ENCODE results near the gene BSX. TPM values are rescaled to one million over a fixed set of nuclear protein-coding genes. Genes with fewer than 3 reads are reported as not detected.

Gene BSX
- not detected in 2 replicates for total RNA-seq

DNA sequence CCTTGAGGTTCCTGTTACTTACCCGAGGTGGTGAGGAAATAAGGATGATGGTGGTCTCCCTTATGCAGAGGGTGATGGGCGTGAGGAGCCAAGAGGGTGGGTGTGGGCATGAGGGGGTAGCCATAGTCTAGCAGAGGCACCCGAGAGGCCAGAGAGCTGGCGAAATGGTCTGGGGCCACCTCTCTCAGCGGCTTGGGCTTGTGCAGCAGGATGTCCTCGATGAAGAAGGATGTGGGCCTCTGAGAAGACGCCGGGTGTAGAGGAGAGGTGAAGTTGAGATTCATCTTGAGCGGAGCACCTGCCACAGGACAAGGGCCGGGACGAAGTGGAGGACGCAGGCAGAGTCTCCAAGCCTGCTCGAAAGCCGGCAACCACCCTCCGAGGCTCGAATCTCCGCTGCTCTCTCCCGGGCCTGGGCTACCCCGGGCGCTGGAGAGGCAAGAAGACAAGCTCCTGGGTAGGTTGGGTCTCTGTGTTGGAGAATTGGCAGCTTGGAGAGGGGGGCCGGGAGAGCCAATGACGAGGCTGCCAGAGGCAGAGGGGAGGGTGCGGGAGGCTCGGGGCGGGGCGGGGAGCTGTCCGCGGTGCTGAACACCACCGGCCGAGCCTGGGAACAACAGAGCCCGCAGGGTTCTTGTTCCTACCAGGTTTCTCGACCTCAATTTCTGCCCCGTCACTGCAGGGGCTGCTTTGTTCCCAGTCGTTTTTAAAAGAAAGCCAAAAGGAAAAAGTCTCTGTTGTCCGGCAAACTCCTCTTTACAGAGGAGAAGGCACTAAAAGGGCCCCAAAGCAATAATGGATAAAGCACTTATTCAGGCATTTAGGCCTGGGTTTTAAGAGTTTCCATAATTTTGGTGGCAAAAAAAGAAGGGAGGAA lies at the start of gene BSX:
Gene BSX, minus strand, starts transcription at position 447 of the 877 bp plus-strand sequence. Its CDS starts 163 bp downstream, at position 284.
- no peaks in the 10 kb centered on the region for H3K9me3 Mint-ChIP-seq
- intact Hi-C loops (cut with micrococcal nuclease), result loop anchor here (2.0 to 10.0 kb wide), 4 partner anchors 73 to 1883 kb away; partner anchors contain the start of genes CLMP, JHY and ROBO3
- DNase-seq (ENCODE audit: low spot score), result peak; percentile 40
- H3K4me3 Mint-ChIP-seq (ENCODE audit: low read depth), result no peak within 1 kb of the TSS
- H3K36me3 Mint-ChIP-seq (ENCODE audit: low read depth), result peaks cover 4% of the 10 kb centered on the region
- peaks cover 89% of the 10 kb centered on the region for H3K27me3 Mint-ChIP-seq (ENCODE audit: low read depth)
- peaks cover 10% of the 10 kb centered on the region for H3K4me1 Mint-ChIP-seq (ENCODE audit: low read depth)
- no peak within 1 kb of the TSS for H3K27ac Mint-ChIP-seq

DNA sequence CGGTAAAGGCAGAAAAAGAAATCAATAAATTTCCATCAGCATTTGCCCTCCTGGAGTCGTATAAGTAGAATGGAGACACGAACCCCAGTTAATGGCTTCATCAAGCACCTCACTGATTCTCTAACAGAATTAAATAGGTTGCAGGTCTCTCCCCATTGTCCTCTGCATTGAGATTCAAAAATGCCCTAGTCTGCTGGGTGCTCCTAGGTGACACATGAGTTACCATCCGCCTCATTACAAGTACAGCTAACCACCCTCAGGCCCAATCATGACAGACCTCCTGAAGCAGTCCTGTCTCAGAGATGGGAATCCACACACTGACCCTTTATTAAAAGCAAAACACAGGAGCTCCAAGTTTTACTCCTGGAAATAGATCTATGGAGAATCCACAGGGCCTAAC lies 48.9 kb upstream of the BSX start:
- H3K27ac Mint-ChIP-seq, result no peak overlapping the region

DNA sequence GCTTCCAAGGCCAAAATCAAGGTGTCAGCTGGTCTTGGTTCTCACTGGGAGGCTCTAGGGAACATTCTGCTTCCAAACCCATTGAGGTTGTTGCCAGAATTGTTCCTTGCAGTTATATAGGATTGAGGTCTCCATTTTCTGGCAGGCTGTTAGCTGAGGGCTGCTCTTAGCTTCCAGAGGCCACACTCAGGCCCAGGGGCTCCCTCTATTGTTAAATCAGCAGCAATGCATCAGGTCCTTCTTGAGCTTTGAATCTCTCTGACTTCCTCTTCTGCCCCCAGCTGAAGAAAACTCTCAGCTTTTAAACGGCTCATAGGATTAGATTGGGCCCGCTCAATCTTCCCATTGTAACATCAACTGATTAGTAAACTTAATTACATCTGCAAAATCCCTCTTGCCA lies 39.3 kb upstream of the BSX start:
- H3K27ac Mint-ChIP-seq, result no peak overlapping the region
- no peaks in the 10 kb centered on the region for H3K9me3 Mint-ChIP-seq
- intact Hi-C loops (cut with micrococcal nuclease), result loop anchor here (5.0 to 10.0 kb wide), 2 partner anchors 226 to 439 kb away; no protein-coding TSS in a partner anchor
- no peak for DNase-seq (ENCODE audit: low spot score)
- peaks cover 7% of the 10 kb centered on the region for H3K4me1 Mint-ChIP-seq (ENCODE audit: low read depth)
- no peak overlapping the region for H3K4me3 Mint-ChIP-seq (ENCODE audit: low read depth)
- no peaks in the 10 kb centered on the region for H3K36me3 Mint-ChIP-seq (ENCODE audit: low read depth)
- H3K27me3 Mint-ChIP-seq (ENCODE audit: low read depth), result peaks cover 16% of the 10 kb centered on the region

More for the DNA sequence above, 48.9 kb upstream of the BSX start:
- no peaks in the 10 kb centered on the region for H3K9me3 Mint-ChIP-seq
- DNase-seq (ENCODE audit: low spot score), result no peak
- peaks cover 10% of the 10 kb centered on the region for H3K27me3 Mint-ChIP-seq (ENCODE audit: low read depth)
- H3K4me3 Mint-ChIP-seq (ENCODE audit: low read depth), result no peak overlapping the region
- H3K4me1 Mint-ChIP-seq (ENCODE audit: low read depth), result no peaks in the 10 kb centered on the region
- H3K36me3 Mint-ChIP-seq (ENCODE audit: low read depth), result no peaks in the 10 kb centered on the region
- intact Hi-C loops (cut with micrococcal nuclease), result no loop called here

DNA sequence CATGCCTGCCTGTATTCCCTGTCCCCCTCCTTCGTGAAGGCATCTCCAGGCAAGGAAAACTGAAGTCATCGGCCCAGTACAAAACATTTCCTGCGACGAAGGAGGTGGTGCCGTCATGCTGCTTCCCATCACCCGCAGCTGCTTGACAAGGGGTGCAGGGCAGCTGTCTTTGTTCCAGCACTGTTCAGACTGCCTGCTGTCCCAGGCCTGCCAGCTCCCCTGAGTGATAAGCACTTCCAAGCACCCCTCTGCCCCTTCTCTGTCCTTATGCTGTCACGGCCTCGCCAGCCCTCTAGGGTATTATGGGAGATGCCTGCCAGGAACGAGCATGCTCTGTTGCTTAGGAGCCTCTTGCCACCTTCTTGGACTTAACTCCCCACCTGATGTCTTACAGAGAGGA lies 37.1 kb upstream of the BSX start:
- Mint-ChIP-seq H3K36me3 (ENCODE audit: low read depth) (no peaks in the 10 kb centered on the region), H3K4me1 (ENCODE audit: low read depth) (peaks cover 7% of the 10 kb centered on the region), H3K27me3 (ENCODE audit: low read depth) (peaks cover 16% of the 10 kb centered on the region), H3K9me3 (no peaks in the 10 kb centered on the region), H3K4me3 (ENCODE audit: low read depth) (no peak overlapping the region), H3K27ac (no peak overlapping the region)
- no peak for DNase-seq (ENCODE audit: low spot score)
- intact Hi-C loops (cut with micrococcal nuclease), result no loop called here

DNA sequence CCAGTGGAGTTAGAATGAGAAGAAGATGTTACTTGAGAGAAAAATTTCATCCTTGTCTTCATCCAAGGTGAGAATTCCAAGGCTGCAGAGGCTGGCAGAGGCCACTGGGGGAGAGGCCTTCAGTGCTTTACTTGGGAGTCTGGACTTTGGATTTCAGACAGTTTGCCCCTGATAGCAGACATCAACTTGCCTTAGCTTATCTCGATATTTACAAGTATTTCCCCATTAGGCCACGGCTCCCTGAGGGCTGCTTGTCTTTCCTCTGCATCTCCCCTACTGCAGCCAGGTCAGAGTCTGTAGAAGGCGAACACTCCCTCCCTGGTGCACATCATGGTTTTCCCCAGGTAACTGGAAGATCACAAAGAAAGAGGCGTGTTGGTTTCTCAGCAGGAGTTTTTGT lies 29.9 kb upstream of the BSX start:
- intact Hi-C loops (cut with micrococcal nuclease), result no loop called here
- Mint-ChIP-seq H3K4me3 (ENCODE audit: low read depth) (no peak overlapping the region), H3K9me3 (no peaks in the 10 kb centered on the region), H3K27ac (no peak overlapping the region), H3K4me1 (ENCODE audit: low read depth) (no peaks in the 10 kb centered on the region), H3K36me3 (ENCODE audit: low read depth) (no peaks in the 10 kb centered on the region), H3K27me3 (ENCODE audit: low read depth) (peaks cover 5% of the 10 kb centered on the region)
- DNase-seq (ENCODE audit: low spot score), result no peak

DNA sequence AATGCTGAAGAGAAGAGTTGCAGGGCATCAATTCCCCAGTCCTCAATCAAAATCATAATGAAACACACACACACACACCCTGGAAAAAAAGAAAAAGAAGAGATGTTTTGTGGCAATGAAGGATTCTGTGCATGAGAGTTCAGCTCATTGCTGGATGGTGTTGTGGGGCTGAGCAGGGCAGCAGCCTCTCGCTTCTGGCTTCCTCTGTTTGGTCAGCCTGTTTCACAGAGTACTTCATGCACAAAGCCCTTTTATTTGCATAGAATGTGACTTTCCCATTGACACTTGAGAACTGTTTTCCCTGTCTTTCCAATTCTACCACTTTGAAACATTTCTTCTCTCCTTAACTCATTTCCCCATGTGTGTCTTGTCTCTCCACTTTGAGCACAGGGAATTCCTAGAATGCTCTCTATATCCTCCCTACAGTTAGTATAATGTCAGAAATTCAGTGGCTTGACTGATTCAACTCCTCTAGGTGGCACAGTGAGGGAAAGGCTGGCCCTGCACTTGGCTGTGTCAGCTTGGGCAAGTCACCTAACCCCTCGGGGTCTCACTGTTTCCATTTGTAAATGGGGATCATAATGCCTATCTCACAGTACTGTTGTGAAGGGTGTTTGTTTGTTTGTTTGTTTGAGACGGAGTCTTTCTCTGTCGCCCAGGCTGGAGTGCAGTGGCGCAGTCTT lies 25.4 kb upstream of the BSX start:
- DNase-seq (ENCODE audit: low spot score), result no peak
- no peak overlapping the region for H3K4me3 Mint-ChIP-seq (ENCODE audit: low read depth)
- H3K27ac Mint-ChIP-seq, result no peak overlapping the region
- H3K36me3 Mint-ChIP-seq (ENCODE audit: low read depth), result no peaks in the 10 kb centered on the region
- peaks cover 5% of the 10 kb centered on the region for H3K27me3 Mint-ChIP-seq (ENCODE audit: low read depth)
- intact Hi-C loops (cut with micrococcal nuclease), result no loop called here
- H3K4me1 Mint-ChIP-seq (ENCODE audit: low read depth), result no peaks in the 10 kb centered on the region
- H3K9me3 Mint-ChIP-seq, result no peaks in the 10 kb centered on the region

DNA sequence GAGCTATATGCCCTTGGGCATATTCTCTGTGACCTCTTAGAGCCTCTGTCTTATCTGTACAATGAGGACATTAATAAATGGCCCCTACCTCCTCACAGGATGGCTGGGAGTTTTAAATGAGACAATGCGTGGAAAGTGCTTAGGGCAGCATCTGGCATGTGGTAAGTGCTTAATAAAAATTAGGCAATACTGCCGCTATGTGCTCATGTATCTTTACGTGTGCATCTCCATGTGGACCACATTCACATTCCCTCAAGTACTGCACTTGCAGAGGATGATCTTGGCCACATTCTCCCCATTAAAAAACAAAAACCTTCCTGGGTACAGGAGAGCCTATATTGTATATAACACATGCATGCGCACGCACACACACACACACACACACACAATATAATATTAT lies 19.1 kb upstream of the BSX start:
- Mint-ChIP-seq H3K27ac (no peak overlapping the region), H3K4me3 (ENCODE audit: low read depth) (no peak overlapping the region), H3K9me3 (no peaks in the 10 kb centered on the region), H3K27me3 (ENCODE audit: low read depth) (peaks cover 20% of the 10 kb centered on the region), H3K4me1 (ENCODE audit: low read depth) (no peaks in the 10 kb centered on the region), H3K36me3 (ENCODE audit: low read depth) (no peaks in the 10 kb centered on the region)
- intact Hi-C loops (cut with micrococcal nuclease), result no loop called here
- no peak for DNase-seq (ENCODE audit: low spot score)

DNA sequence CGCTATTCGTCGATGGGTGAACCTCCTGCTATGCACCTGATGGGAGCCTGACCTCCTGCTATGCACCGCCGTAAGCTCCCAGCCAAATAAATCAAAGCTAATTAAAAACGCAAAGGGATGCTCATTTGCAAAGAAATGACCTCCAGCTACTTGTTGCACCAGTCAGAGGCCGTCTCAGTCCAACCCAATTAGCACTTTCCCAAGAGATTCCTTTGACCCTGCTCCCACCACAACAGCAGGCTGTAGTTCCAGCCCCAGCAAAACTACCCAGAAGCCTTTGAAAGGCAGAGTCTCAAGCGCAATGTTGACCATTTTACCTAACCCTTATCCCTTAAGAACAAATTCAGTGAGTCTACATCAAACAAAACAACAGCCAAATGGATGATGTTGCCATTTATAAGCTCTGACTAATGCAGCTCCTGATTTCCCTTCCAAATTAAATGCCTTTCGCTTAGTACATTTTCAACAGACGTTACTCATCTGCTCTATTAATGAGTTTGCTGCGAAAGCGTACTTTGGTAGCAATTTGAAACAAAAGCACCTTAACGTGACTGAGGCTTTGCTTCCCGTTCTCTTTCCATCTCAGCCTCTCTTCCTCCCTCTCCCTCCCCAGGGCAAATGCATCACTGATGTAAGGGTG lies 17.2 kb upstream of the BSX start:
- no peak overlapping the region for H3K4me3 Mint-ChIP-seq (ENCODE audit: low read depth)
- H3K4me1 Mint-ChIP-seq (ENCODE audit: low read depth), result no peaks in the 10 kb centered on the region
- H3K27me3 Mint-ChIP-seq (ENCODE audit: low read depth), result peaks cover 28% of the 10 kb centered on the region
- no peak overlapping the region for H3K27ac Mint-ChIP-seq
- no peaks in the 10 kb centered on the region for H3K9me3 Mint-ChIP-seq
- DNase-seq (ENCODE audit: low spot score), result no peak
- no peaks in the 10 kb centered on the region for H3K36me3 Mint-ChIP-seq (ENCODE audit: low read depth)
- intact Hi-C loops (cut with micrococcal nuclease), result no loop called here

DNA sequence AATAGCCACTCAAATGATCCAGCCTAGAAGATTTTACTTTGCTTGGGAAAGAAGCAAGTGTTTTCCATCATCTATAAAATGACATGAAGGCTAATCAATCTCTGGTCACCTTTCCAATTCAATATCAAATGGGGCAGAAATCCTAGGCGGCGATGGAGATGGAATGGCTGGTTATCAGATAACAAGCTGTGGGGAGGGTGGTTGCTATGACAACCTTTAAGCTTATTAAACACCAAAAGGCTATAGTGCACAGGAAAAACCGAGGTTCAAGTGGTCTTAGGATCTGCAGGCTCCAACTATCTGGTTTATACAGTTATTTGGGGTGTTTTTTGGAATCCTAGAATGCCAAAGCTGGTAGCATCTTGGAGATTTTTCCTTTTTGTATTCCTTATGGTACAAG lies 13.9 kb upstream of the BSX start:
- no peaks in the 10 kb centered on the region for H3K4me1 Mint-ChIP-seq (ENCODE audit: low read depth)
- no peaks in the 10 kb centered on the region for H3K36me3 Mint-ChIP-seq (ENCODE audit: low read depth)
- DNase-seq (ENCODE audit: low spot score), result no peak
- peaks cover 30% of the 10 kb centered on the region for H3K27me3 Mint-ChIP-seq (ENCODE audit: low read depth)
- intact Hi-C loops (cut with micrococcal nuclease), result no loop called here
- no peaks in the 10 kb centered on the region for H3K9me3 Mint-ChIP-seq
- no peak overlapping the region for H3K27ac Mint-ChIP-seq
- H3K4me3 Mint-ChIP-seq (ENCODE audit: low read depth), result no peak overlapping the region

DNA sequence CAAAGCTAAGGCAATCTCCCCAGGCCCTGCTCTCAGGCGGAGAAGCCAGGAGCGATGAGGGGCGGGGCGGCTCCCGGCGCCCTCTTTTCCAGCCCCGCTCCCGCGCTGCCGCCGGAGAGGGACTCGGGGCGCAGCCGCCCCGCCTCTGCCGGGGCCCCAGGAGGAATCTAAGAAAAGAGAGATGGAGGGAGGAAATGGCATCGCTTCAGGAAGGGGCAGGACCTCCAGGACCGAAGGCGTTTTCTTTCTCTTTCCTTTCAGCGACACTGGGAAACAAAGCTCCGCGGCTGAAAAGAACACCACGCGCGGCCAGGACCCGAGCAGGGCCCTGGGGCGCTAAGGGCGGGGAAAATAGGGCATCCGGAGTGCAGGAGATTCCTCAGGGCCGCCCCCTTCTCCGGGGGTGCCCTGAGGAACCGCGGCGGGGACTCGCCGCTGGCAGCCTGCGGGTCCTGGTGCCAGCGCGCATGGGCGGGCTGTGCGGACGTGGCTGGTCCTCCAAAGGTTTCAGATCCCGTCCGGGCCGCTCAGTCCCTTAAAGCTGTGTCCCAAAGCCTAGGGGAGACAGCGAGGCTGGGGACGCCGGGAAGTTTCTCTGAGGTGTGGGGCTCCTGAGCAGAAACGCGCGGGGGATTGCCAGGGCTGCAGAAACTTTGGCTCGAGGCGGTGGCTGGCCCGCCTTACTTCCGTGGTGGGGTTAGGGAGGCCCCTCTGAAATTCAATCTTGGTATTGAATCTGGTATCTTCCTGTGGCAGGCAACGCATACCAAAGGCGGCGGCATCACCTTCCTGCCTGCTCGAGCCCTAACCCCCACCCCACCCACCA lies 2.8 kb upstream of the BSX start:
- peak overlapping the region; percentile 78 for H3K4me3 Mint-ChIP-seq (ENCODE audit: low read depth)
- H3K27ac Mint-ChIP-seq, result no peak overlapping the region
- H3K9me3 Mint-ChIP-seq, result no peaks in the 10 kb centered on the region
- H3K27me3 Mint-ChIP-seq (ENCODE audit: low read depth), result peaks cover 79% of the 10 kb centered on the region
- H3K36me3 Mint-ChIP-seq (ENCODE audit: low read depth), result peaks cover 4% of the 10 kb centered on the region
- intact Hi-C loops (cut with micrococcal nuclease), result loop anchor here (5.0 to 10.0 kb wide), 3 partner anchors 102 to 1880 kb away; partner anchors contain the start of genes CLMP, JHY and ROBO3
- no peak for DNase-seq (ENCODE audit: low spot score)
- H3K4me1 Mint-ChIP-seq (ENCODE audit: low read depth), result peaks cover 5% of the 10 kb centered on the region

DNA sequence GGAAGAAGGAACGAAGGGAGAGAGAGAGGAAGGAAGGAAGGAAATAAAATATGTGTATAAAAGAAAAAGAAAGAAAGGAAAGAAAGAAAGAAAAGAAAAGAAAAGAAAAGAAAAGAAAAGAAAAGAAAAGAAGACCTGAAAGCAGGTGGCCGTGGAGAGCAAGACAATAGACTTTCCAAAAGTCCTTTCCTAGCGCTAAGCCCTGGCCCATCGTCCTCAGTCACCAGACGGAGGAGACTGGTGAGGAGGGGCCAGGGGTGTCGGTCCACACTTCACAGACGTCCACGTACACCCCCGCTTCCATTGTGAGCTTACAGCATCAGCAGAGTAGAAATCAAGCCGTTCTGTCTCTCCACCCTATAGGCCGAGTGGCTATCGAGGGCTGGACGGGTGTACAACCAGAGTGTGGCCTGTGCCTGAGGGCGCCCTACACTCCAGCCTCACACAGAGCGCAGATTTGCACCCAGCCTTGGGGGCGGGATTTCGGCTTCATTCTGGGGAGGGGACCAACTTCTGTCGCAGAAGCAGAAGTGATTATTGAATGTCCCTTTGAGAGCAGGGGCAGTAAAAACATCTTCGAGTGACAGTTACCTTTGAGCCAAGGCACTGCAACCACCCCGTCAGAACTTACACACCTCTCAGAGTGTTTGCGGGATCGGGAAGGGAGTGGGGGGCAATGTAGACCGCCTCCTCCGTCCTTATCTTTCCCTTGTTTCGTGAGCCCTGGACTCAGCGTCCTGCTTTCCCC lies 2.0 kb upstream of the BSX start:
- H3K9me3 Mint-ChIP-seq, result no peaks in the 10 kb centered on the region
- peak overlapping the region; percentile 37 for H3K4me3 Mint-ChIP-seq (ENCODE audit: low read depth)
- H3K27ac Mint-ChIP-seq, result no peak overlapping the region
- no peak for DNase-seq (ENCODE audit: low spot score)
- intact Hi-C loops (cut with micrococcal nuclease), result loop anchor here (5.0 to 10.0 kb wide), 3 partner anchors 101 to 1881 kb away; partner anchors contain the start of genes CLMP, JHY and ROBO3
- peaks cover 4% of the 10 kb centered on the region for H3K36me3 Mint-ChIP-seq (ENCODE audit: low read depth)
- H3K4me1 Mint-ChIP-seq (ENCODE audit: low read depth), result peaks cover 5% of the 10 kb centered on the region
- H3K27me3 Mint-ChIP-seq (ENCODE audit: low read depth), result peaks cover 85% of the 10 kb centered on the region
